Activated T-helper 9 cell treated with anti-CD3 and anti-CD28 coated beads, Interleukin-2, amount 50 U/mL, for 16 hours (primary cell): Measurements from ENCODE around the gene KLRG1.

Source experiments
- DNase-seq: peaks from one replicate; pipeline ENCODE4 v3.0.0-alpha.2; 2020; ENCODE audit warnings: low read depth

KLRG1 gene

DNA sequence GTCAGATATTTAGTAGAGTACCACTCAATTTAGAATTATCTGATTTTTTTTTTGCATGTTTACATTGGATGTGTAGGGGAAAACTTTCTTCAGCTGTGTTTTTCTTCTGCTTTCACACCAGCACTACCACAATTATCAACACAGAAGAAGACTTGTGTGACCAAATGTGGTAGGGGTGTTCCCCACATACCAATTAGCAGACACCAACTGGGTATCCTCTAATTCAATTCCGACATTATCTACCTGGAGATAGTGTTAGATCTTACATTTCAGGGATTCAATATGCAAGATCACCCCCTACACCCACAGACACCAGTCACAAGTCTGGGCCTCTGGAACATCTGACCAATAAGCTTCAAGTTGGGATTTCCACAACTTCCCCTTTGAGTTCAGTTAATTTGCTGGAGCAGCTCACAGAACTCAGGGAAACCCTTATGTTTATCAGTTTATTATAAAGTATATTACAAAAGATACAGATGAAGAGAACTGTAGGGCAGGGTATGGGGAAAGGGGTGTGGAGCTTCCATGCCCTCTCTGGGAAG is 4.1 kb upstream of the KLRG1 start:
- no peak for DNase-seq

DNA sequence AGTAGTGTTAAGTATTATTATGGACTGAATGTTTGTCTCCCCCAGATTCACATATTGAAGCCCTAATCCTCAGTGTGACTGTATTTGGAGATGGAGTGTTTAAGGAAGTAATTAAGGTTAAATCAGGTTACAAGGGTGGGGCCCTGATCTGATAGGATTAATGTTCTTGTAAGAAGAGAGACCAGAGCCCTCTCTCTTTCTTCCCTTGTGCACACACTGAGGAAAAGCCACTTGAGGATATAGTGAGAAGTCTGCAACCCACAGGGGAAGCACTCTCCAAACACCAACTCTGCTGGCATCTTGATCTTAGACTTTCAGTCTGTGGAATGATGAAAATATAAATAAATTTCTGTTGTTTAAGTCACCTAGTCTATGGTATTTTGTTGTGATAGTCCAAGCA is 2.2 kb upstream of the KLRG1 start:
- no peak for DNase-seq

DNA sequence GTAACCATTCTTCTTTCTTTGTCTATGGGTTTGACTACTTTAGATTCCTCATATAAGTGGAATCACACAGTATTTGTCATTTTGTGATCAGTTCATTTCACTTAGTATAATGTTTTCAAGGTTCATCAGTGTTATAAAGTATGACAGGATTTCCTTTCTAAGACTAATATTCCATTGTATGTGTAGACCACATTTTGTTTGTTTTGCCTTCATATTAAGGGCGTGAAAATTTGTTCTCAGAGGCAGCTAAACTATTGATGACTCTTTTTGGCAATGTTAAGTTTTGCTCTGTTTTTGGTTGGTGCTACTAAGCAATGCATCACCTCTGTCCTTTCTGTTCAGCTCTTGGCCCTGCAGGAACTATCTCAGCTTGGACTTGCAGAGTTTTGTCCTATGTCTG is 1.7 kb upstream of the KLRG1 start:
- DNase-seq, result no peak

DNA sequence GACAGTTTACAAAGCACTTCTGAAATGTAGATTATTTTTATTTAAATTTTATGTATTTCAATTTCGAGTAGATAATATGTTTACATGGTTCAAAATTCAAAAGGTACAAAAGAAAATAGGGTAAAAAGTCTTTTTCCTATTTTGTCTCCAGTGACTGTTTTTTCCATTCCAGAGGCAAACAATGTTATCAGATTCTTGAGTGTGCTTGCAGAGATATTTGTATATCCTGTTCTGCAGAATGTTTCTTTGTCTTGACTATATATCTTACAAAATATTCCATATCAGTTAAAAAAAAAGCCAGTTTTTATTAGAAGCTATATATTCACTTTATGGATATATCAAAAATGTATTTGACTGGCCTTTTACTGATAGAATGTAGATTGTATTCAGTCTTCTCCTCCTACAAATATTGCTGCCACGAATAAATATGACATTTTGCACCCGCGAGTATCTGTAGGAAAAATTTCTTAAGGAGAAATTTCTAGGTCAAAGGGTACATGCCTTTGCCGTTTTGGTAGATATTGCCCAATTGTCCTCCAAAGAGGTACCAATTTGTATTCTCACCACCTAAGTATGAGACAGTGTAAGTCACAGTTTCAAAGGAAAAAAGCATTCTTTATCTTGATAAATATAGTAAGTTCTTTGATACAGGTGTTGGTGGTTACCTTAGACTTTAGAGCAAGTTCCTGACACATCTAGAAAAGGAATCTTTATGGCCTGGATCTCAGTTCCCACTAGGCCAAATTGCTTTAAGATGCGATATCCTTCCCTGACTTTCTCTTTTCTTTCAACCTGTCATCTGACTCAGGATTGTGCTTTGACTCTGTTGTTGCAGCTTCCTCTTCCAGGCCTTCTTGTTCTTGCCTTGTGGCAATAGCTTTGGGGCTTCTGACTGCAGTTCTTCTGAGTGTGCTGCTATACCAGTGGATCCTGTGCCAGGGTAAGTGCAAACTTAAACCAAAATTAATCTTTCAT is 2.3 kb downstream of the KLRG1 start:
- DNase-seq, result no peak

DNA sequence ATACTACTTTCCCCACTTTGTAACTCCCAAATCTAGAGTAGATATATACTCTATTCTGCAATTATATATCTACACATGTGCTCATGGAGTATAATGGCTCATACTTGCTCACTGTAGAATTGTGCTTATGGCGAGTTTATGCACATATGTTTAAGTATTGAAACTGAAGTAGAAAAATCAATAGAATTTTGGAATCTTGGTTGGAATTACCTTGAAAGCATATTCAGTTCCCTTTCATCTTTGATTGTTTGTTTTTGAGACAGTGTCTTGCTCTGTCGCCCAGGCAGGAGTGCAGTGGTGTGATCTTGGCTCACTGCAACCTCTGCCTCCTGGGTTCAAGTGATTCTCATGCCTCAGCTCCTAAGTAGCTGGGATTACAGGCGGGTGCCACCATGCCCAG is 4.5 kb downstream of the KLRG1 start:
- no peak for DNase-seq

DNA sequence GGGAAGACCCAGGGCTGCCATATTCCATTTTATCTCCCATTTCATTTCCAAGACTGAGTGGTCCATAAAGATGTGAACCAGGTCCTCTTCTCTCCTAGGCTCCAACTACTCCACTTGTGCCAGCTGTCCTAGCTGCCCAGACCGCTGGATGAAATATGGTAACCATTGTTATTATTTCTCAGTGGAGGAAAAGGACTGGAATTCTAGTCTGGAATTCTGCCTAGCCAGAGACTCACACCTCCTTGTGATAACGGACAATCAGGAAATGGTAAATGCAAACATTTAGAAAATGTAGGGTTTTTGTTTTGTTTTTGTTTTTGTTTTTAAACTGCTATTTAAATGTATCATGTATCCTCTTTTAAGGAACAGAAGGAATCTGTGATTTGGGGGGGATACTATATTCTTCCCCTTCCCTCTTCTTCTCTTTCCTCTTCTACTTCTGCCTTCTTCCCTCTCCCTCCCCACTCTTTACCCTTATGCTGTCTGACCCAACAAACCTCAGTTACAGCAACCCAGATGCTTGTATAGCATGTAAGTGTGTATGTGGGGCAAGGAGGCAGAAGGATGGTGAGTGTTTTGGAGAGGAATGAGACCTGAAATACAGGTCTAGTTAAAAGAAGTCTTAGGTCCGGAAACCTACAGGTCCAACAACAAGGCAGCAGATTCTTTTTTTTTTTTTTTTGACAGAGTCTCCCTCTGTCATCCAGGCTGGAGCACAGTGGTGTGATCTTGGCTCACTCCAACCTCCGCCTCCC is 5.9 kb downstream of the KLRG1 start:
- DNase-seq, result no peak

DNA sequence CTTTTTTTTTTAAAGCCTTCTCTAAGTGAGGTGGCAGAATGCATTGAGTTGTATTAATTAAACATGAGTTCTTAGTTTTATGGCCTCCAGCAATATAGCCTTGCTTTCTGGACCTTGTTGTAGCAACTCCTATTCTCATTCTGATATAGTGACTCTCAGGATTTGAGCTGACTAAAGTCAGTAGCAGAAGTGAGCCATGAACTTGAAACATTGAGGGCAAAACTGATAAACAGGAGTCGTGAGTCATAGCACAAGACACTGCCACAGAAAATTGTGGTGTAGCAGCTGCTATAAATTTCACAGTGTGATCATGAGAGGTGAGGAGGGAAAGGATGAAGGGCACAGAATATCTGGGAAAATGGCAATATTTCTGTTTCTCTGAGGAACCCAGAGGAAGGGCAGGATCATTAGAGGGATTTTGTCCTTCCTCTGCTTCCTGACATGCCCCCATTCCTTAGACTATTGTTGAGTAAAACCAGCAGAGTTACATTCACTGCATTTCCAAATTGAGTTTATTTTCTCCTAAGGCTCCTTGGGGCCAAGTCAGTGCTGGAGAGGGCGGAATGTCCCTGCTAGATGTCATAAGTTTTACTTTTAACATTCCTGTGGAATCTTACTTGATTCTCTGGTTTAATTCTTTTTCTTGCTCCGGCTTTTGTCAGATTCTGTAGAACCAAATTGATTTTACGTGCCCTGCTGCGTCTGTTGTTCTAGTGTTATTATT is 7.5 kb downstream of the KLRG1 start:
- no peak for DNase-seq

DNA sequence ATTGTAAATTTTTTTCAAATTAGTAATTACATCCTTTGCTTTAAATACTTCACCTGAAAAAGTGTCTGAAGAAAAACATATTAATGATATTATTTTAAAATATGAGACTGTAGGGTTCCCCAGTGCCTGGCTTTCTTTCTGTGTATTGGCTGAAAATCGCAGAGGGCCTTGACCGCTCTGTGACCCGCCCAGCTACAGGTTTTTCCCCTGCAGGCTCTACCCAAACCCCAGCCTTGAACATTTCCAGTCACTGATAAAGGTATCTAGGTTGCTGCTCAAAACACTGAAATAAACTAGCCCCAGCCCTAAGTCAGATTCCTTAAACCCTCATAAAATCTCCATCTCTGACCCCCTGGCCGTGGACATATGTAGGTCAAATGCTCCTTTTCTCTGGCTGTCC is 11.9 kb downstream of the KLRG1 start:
- no peak for DNase-seq

DNA sequence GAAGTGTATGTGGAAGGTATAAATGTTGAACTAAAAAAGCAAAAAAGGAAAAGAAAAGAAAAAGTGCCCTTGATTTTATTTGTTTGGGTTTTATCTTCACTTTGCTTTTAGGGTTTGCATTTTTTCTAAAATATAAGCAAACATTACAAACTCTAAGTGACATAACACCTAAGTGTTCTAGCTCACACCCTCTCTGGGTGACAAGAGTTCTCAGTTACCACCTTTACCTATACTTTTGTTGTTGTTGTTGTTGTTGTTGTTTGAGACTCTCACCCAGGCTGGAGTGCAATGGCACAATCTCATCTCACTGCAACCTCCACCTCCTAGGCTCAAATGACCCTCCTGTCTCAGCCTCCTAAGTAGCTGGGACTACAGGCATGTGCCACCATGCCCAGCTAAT is 13.0 kb downstream of the KLRG1 start:
- DNase-seq, result no peak

DNA sequence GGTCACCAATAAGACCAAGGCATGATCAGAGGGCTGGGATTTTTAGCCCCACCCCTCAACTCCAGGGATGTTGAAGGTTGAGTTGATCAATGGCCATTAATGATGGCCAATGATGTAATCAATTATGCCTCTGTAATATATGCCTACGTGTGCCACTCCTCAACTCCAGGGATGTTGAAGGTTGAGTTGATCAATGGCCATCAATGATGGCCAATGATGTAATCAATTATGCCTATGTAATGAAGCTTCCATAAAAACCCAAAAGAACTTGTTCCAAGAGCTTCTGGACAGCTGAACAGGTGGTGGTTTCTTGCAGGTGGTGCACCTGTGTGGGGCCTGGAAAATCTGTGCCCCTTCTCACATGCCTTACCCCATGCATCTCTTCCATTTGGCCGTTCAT is 33.2 kb downstream of the KLRG1 start:
- DNase-seq, result no peak

DNA sequence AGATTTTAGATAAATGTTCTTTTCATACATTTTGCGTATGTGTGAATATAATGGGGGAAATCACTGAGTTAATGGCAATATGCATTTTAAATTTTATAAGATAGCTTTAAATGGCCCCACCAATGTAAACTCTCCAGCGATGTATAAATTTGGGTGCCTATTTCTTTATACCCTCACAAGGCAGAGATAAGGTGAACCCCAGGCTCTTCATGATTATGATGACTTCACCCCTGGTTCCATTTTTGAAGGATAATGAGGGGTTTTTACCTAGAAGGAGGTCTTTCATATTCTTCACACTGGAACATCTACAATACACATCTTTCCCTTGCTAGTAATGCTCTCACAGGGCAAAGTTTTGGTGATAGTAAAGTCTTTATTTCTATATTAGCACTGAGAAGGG is 35.2 kb downstream of the KLRG1 start:
- DNase-seq, result no peak

DNA sequence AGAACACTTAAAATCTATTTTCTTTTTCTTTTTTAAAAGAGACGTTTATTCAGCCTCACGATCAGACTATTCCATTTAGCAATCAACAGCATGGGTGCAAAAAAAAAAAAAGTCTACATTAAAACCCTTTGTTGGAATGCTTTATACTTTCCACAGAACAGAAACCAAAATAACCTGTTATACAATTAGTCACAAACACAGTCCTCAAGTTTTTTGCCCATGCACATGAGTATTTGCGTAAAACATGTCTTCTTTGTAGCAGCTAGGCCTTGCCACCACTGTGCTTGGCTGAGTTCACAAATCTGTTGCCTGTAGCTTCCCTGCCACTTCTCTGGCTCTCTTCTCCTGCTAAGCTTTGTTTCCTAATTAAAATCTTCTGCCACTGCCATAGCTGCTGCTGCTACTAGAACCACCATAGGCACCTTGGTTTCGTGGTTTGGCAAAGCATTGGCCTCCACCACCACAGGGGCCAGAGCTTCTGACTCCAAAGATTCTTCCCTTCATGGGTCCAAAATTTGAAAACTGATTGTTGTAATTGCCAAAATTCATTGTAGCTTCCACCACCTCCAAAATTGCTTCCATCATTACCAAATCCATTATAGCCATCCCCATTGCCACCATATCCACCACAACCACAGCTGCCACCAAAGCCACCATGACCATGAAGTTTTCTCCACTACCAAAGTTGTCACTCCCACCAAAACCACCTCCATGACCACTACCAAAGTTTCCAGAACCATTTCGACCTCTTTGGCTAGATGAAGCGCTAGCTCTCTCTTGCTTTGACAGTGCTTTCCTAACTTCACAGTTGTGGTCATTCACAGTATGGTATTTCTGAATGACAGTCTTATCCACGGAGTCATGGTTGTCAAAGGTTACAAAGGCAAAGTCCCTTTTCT is 38.1 kb downstream of the KLRG1 start:
- DNase-seq, result no peak

DNA sequence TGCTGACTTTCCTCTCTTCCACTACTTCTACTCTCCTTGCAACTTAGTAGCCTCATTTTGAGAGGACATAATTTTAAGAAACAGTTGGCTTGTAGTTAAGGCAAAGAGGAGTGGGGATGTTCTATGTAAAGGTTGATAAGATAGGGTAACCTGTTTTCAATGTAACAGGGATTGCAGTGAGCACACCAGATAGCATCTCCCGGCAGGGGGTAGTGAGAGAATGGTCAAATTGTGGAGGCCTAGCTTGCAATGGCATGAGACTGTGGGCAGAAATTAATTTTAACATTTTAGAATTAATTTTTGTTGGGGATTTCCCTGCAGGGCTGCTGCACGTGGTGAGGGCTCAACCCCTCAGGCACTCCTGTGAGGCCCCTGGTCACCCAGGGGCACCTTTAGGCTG is 41.4 kb downstream of the KLRG1 start:
- DNase-seq, result no peak

DNA sequence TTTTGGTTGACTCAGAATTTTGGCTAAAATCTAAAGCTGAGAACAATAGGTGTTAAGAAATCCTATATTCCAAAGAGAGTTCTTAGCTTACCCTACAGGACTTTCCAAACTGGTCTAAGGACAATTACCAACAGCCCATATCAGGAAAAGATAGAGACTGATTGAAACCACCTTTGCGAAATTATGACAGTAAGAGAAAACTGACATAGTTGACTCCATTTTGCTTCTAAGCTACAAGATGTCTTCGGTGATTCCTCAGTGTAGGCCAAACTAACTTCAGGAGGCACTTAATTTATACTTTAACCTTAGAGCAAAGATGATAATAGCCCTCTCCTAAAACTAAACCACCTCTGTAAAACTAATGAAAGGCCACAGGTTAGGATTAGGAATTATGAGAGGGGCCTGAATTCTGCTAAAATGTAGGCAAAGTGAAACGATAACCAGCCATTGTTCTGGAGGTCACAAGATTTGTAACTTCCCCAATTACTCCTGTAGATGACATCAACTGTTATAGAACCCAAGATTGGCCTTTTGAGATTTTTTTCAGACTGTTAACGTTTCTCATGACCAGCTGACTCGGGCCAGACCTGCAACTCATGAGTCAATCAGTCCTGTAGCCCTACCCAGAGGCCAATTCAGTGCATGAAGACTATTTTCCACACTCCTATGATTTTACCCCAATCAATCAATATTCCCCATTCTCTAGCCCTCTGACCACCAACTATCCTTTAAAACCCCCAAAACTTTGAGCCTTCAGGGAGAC is 43.0 kb downstream of the KLRG1 start:
- DNase-seq, result no peak

DNA sequence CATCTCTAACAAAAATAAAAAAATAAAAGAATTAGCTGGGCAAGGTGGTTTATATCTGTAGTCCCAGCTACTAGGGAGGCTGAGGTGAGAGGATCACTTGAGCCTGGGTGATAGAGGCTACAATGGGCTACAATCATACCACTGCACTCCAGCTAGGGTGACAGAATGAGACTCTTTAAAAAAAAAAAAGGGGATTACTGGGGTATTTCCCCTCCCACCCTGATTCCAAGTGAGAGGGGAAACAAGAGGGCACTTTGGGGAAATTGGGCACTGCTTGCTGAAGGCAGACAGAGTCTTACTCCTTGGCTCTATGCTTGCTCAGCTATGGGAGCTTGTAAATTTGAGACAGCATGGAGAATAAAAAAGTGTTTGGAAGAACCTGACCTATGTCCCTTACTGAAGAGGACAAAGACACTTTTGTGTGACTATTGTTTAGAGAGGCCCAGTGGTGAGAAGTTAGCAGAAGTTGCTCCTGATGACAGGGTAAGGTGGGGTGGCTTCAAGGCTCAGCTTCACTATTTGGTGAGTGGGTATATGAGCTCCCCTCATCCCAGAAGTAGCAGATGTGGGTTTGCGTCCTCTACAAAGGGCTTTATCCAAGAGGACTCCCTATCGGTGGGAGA is 44.0 kb downstream of the KLRG1 start:
- DNase-seq, result no peak

DNA sequence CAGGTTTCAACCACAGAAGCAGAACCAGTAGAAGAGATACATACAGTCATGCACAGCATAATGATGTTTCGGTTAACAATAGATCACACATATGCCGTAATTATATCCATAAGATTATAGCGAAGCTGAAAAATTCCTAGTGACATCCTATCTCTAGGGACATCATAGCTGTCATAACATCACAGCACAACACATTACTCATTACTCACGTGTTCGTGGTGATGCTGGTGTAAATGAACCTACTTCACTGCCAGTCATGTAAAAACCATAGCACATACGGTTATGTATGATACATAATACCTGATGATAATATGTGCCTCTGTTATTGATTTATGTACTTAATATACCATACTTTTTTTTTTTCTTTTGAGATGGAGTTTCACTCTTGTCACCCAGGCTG is 44.7 kb downstream of the KLRG1 start:
- DNase-seq, result no peak

DNA sequence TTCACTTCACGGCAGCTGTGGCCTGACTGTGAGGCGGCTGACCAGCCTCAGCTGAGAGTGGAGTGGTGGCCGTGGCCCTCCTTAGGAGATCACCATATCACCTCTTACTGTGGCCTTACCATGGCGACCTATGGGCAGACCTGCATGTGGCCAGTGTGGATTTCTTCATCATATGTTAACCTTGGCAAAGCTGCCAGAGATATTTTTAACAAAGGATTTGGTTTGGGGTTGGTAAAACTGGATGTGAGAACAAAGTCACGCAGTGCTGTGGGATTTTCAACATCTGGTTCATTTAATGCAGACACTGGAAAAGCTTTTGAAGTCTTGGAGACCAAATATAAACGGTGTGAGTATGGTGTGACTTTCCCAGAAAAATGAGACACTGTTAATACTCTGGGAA is 46.9 kb downstream of the KLRG1 start:
- no peak for DNase-seq

DNA sequence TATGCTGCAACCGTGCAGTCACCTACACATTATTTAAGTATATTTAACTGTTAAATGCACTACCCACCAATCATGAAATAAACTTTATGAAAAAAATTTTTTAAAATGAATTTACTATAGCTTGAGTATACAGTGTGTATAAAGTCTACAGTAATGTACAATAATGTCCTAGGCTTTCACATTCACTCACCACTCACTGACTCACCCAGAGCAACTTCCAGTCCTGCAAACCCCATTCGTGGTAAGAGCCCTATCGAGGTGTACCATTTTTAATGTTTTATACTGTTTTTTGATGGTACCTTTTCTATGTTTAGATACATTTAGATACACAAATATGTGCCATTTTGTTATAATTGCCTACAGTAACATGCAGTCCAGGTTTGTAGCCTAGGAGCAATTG is 48.1 kb downstream of the KLRG1 start:
- DNase-seq, result no peak

DNA sequence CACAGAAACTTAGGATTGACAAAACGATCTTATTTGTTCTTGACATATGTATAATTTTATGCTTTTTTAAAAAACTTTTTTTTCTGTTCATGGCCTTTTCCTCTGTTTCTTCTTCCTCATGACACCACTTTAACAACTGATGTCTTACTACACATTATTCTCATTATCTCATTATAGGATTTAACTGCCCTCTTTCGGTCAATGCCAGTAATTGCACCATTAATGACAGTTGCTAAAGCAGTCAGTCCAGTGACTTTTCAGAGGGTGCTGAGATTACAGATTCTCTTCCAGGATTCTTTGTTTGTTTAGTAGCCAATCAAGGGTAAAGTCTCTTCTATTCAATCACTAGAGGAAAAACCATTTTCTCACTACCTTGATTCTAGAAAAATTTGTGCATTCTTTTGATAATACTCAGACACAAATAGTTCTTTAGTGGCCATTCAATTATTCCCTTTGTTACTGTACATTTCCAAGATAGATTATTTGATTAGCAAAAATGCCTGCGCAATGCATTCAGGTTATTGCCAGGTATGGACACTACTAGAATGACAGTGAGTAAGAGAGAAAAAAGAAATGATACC is 50.1 kb downstream of the KLRG1 start:
- DNase-seq, result no peak
